HG02884 (cell line): ENCODE results near the gene UPF3A.

Experiments used
- ATAC-seq: cut with Tn5 transposase; IDR thresholded peaks from one replicate; pipeline ENCODE4 v1.9.1; 2021; ENCODE audit warnings: mild to moderate bottlenecking, moderate library complexity; ENCODE audit not compliant: unreplicated experiment

Gene UPF3A

DNA sequence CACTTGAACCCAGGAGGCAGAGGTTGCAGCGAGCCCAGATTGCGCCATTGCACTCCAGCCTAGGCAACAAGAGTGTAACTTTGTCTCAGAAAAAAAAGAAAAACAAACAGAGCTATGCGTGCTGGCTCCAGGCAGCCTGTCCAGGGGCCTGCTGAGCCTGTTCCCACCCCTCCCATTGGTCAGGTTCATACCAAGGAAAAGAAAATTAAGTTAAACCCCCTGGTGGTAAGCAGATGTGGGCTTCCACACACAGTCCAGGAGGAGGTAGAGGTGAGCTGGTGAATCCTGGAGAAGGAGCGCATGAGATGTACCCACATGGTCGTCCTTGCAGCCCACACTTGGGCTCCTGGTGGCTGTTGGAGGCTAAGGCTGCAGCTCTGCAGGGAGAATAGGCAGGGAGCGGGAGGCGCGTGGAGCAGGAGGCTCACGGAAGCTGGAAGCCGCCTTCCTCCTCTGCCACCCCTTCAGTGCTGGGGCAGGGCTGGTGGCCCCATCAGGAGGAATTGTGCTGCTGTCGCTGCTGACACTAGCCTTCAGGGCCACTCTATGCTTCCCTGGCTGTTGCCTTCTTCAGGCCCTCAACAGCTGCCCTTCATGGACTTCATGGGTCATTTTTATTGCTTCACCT lies 22.4 kb downstream of the UPF3A start:
- no peak for ATAC-seq

DNA sequence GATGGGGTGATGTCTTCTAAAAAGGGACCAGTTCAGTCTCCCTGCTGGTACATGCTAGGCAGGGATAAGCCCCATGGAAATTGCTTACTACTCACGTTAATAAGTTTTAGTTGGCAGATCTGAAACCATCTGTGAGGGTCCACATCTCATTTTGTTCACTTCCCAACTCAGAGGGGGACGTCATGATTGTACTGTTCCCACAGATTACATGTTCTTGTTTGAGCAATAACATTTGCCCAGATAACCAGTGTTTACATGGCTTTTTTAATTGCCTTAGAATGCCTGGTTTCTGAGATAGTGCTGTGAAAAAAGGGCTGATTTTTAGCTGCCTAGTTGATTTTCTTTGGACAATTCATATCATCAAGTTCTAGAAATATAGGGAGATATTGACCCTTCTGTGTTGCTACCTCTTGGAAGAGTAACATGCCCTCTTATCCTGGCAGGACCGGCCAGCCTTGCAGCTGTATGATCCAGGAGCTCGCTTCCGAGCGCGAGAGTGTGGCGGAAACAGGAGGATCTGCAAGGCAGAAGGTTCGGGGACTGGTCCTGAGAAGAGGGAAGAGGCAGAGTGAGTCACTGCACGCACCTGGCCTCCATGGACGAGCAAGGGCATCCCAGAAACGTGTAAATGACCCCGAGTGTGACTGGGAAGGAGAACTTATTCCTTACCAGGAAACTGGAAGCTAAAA lies 23.1 kb downstream of the UPF3A start:
- no peak for ATAC-seq

DNA sequence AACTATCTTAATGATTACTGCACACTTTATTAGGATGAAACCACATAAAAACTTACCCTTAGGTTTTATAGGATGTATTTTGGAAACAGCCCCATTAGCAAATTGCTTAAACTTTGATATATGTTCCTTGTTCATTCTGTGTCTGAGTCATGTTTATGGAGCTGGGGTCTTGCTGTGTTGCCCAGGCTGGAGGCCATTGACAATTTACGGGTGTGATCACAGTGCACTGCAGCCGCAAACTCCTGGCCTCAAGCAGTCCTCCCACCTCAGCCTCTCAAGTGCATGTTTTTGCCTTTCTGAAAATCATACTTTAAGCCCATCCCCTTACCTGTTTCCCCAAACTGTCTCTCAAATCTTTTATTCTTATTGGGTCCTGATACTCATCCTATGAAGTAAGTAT lies 27.7 kb downstream of the UPF3A start:
- no peak for ATAC-seq

DNA sequence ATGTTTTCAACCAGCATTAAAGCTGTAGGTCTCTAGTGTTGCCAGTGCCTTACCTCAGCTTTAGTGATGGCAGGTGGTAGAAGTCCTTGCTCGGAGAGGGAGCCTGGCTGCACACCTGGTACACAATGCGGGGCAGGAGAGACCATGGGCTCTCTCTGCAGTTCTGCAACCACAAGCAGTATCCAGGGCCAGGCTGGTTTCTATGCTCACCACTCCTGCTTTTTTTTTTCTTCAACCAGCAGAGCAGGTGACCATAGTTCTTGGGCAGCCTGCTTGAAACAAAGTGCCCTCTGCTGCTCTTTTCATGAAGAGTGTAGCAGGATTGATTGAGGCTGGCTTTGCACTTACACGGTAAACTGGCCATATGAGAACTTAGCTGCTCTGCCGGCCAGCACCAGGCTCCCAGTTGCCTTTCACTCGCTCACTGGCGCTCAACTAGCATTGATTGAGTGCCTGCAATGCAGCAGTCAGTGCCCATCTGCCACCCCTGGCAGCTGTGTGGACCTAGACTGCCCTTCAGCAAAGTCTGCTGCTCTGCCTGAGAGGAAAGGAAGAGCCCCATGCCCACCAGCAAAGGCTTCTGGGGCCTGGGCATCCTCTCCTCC lies 28.5 kb downstream of the UPF3A start:
- ATAC-seq, result no peak

DNA sequence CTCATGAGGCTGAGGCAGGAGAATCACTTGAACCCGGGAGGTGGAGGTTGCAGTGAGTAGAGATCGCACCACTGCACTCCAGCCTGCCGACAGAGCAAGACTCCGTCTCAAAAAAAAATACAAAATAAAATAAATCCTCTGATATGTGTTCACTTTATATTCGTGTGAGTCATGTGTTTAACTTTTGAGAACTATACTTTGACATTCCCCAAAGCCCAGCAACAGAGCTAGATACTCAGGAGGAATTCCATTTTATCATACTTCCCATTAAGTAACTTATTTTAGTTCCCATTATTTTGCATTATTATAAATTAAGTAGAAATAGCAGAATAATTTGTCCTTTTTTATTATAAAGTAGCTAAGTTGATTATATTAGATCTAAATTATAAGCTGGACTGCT lies 29.6 kb downstream of the UPF3A start:
- ATAC-seq, result no peak

DNA sequence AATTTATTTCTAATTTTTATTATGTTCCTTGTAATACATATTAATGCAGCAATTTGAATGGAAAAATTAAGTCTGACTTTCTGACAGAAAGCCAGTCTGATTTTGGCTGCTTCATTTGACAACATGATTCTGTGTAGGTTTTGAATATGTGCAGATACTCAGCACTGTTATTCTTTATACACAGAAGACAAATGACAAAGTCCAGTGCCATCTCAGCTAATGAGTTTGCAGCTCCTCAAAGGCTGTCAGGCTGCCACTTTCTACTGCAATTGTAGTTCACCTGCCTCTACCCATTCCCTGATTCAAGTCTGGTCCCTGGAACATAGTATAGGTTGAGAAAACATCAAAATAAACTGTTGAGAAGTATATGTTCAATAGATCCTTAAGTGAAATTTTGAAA lies 30.0 kb downstream of the UPF3A start:
- ATAC-seq, result no peak

DNA sequence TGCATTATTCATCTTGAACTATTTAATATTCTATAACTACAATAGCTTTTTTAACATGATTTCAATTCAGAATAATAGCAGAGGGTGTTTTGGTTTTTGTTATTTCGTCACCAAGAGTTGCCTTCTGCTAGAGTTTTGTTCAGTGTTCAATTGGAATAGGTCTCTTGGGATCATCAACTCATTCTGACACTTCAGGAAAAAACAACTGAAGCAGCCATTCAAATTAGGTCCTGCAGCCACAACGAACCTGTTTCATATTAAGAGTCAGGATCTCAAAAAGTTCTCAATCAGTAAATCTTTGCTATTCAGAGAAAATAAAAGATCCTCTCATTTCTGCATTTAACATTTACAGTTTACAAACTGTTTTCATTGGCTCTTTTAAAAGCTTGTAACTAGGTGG lies 30.5 kb downstream of the UPF3A start:
- no peak for ATAC-seq

DNA sequence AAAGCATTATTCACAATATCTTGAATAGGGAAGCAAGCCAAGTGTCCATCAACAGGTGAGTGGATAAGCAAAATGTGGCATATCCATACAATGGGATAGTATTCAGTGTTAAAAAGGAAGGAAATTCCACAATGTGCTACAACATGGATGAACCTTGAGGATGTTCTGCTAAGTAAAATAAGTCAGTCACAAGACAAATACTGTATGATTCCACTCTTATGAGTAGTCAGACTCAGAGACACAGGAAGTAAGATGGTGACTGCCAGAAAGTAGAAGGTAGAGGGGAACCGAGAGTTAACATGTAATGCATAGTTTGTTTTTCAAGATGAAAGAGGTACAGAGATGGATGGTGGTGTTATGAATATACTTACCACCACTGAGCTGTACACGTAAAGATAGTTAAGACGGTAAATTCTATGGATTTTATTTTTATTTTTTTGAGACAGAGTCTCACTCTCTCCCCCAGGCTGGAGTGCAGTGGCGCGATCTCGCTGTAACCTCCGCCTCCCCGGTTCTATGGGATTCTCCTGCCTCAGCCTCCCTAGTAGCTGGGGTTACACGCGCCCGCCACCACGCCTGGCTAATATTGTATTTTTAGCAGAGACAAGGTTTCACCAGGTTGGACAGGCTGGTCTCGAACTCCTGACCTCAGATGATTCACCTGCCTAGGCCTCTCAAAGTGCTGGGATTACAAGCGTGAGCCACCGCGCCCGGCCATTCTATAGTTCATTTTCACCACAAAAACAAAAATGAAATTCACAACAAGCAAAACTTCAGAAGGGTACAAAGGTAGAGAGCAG lies 31.9 kb downstream of the UPF3A start:
- ATAC-seq, result no peak

DNA sequence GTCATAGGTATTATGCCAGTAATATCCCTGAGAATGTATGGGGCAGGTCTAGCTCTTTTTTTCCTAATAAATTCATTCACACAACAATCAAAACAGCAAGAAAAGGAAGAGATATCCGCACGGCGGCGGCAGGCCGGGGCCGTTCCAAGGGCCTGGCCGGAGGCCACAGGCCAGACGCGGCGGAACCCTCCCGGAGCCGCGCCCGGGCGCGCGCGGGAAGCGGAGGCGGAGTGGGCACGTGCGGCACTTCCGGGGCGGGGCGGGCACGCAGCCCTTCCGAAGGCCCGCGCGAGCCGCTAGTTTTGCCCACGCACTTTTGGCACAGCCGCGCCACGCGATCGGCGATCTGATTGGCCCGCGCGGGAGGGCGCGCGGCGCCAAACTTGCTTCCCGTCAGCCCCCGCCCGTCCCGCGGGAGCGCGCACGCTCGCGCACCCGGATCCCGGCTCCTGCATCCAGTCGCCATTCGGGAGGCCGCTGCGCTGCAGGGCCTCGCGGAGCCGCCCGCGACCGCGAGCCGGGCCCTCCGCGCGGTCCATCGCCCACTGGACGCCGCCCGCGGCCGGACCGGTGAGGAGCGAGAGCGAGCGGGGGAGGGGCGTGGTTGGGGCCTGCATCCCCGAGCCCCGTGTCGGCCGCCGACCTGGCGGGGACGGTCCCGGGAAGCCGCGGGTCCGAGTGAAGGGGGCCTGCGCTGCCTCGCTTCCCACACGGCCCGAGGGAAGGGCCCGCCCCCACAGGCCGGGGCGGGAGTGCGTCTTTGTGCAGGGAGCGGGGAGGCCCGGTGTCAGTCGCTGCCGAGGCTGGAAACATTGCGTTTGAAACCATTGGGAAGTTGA lies 32.9 kb downstream of the UPF3A start, which contains the start of gene CHAMP1:
TSS of gene CHAMP1 (plus strand) at position 430 of the 839 bp plus-strand sequence. CDS start 9,340 bp downstream, outside the sequence.
- peak; percentile 59 for ATAC-seq

DNA sequence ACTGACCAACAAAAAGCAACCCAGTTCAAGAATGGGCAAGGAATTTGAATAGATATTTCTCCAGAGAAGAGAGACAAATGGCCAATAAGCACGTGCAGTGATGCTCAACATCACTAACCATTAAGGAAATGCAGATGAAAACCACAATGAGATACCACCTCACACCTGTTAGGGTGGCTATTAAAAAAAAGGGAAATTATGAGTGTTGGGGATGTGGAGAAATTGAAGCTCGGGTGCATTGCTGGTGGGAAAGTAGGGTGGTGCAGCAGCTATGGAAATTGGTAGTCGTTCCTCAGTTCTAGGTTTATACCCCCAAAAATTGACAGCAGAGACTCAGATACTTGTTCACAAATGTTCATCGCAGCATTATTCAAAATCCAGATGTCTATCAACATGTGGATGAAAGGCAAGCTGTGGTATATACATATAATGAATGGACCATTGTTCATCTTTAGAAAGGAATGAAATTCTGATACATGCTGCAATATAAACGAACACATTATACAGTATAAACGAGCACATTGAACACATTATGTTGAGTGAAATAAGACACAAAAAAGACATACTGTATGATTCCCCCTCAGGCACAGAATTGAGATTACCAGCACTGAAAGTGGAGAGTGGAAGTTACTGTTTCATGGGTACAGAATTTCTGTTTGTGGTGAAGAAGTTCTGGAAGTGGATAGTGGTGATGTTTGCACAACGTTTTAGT lies 33.8 kb downstream of the UPF3A start:
- peak; percentile 6 for ATAC-seq

DNA sequence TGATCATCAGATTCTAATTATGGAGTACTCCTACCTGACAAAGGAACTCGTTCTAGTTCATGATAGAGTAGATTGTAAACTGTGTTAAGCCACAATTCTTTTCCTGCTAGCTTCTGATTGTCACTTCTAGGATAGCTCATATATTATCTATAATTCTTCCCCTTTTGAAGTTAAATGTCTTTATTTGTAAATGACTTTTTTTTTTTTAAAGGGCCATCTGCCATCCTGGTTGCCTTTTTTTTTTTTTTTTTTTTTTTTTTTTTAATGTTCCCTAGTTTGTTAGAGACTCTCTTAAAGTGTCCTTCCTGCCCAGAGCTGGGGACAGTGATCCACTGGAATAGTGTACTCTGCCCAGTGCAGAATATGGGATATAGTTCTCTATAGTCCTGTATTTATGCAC lies 37.2 kb downstream of the UPF3A start:
- ATAC-seq, result no peak

DNA sequence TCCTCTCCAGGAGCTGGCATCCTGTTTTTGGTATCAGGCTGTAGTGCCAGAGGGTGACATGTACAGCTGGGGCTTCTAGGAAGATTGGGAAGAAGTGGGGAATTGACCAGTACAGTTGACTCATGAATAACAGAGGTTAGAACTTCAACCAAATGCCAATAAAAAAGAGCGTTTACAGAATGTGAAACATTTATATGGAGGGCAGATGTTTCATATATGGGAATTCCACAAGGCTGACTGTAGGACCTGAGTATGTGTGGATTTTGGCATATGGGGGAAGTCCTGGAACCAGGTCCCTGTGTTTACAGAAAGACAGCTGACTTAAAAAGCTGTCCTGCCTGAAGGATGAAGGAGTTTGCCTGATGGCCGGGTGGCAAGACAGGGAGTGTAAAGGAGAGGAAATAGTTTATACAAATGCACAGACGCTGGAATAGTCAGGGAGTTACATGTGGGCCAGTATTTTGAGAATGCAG lies 38.1 kb downstream of the UPF3A start:
- no peak for ATAC-seq

DNA sequence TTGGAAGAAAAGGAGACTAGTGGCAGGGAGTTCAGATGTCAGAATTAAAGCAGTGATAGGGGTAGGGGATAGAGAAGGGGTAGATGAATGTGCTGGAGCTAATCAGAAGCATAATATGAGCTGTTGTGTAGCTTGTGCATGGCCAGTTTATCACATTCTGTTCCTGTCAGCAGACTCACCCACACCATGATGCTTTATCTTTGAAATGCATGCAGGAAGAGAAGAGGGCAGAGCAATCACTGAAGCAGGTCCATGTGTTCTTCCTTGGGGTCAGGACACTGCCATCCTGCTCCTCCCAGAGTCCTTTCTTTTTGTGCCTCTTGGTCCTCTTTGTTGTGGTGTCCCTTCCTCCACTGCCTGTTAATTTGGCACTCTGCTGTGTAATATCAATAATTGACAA lies 38.7 kb downstream of the UPF3A start:
- ATAC-seq, result no peak

DNA sequence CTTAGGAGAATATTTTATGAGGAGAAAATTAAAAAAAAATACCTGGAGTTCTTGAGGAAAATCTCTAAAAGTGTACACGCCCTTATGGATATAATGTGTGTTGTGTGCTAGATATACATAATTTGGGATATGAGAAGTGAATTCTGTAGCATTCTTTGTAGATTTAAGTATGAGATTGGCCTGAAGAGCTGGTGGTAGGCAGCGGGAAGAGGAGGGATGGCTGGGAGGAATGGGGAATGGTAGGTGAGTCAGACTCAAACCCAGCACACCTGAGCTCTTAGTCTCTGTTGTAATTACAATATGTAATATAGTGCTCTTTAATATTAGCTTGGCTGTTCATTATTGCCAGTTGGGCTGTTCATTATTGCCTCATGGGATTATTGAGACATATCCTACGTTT lies 39.9 kb downstream of the UPF3A start:
- ATAC-seq, result no peak

DNA sequence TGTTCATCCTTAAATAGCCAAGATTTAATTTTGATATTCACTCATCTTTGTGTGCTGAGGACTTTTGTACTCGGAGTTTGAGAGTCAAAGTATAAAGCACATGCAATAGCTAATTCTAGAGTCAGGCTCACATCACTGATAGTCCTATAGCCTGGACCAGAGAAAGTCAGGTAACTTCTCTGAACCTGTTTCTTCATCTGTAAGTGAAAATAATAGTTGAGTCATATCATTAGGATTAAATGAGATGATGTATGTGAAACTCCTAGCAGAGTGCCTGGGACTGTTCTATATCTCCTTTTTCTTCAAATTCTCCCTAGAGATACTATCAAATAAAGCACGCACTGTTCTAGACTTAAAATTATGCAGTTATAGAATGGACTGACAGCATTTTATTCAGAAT lies 41.9 kb downstream of the UPF3A start:
- no peak for ATAC-seq

DNA sequence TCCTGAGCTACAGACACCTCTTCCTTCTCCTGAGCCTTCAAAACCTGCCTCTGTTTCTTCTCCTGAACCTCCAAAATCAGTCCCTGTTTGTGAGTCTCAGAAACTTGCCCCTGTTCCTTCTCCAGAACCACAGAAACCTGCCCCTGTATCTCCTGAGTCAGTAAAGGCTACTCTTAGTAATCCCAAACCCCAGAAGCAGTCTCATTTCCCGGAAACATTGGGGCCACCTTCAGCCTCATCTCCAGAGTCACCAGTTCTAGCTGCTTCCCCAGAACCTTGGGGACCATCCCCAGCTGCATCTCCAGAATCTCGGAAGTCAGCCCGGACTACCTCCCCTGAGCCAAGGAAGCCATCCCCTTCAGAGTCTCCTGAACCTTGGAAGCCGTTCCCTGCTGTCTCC lies 42.9 kb downstream of the UPF3A start:
- no peak for ATAC-seq

DNA sequence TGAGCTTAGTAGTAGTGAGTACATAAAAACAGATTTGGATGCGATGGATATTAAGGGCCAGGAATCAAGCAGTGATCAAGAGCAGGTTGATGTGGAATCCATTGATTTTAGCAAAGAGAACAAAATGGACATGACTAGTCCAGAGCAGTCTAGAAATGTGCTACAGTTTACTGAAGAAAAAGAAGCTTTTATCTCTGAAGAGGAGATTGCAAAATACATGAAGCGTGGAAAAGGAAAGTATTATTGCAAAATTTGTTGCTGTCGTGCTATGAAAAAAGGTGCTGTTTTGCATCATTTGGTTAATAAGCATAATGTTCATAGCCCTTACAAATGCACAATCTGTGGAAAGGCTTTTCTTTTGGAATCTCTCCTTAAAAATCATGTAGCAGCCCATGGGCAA lies 44.3 kb downstream of the UPF3A start:
- no peak for ATAC-seq

DNA sequence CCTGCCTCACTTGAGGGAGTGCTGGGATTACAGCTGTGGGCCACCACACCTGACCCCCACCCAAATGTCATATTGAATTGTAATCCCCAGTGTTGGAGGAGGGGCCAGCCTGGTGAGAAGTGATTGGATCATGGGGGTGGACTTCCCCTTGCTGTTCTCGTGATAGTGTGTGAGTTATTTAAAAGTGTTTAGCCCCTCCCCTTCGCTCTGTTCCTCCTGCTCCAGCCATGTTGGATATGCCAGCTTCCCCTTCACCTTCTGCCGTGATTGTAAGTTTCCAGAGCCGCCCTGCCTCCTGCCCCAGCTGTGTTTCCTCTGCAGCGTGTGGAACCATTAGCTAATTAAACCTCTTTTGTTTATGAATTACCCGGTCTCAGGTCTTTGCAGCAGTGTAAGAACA lies 46.6 kb downstream of the UPF3A start:
- ATAC-seq, result no peak

DNA sequence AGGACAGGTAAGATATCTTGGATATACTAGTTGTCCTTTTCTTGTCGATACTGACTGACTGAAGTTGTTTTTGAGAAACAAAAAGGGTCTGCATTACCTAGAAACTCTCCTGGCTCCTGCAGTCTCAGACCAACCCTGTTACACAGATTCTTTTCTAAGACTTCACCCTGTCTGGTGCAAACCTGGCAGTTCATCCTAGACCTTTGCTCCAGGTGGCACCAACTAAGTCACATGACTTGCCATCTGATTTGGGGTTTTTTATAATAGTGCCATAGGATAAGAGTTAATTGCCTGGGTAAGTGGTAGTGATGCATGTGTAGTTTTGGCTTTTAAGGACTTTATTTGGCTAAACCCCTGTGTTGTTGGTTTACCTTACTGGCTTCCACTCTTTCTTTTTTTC lies 47.2 kb downstream of the UPF3A start:
- ATAC-seq, result no peak

DNA sequence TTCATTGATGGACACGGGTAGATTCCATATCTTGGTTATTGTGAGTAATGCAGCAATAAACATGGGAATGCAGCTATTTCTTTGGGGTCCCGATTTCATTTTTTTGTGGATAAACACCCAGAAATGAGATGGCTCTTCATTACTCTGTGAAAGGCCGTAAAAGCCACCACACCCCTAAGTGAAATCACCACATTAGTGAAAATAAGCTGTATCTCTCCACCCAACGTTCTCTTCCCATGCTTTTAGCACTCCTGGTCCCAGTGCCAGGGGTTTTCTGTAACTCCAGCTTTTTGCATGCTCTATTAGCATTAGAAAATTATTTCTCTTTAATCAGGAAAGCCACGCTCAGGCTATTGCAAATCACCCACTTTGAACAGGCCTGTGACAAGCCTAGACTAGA lies 48.7 kb downstream of the UPF3A start:
- ATAC-seq, result no peak
